Pulmonary artery endothelial cell (primary cell): ENCODE measurements around the gene EPB42. TPM values are rescaled to one million over a fixed set of nuclear protein-coding genes. Genes with fewer than 3 reads are reported as not detected.
"Not testable (repeated sequence)": the region's sequence is repeated elsewhere in the genome, so short reads cannot be mapped to it uniquely, and the experiment has no call there.

Experiments used
- DNase-seq: peaks from one replicate; pipeline ENCODE4 v3.0.0-alpha.2; 2011; ENCODE audit warnings: low read depth, low spot score
- total RNA-seq: library from RNA; depleted of rRNA; stranded (reverse); fragments of >200 nt; gene quantifications from 2 replicates; pipeline ENCODE4 v1.2.3, GENCODE V29; 2014

The EPB42 gene
- total RNA-seq, 1 donor from 2014 or later: not detected

DNA sequence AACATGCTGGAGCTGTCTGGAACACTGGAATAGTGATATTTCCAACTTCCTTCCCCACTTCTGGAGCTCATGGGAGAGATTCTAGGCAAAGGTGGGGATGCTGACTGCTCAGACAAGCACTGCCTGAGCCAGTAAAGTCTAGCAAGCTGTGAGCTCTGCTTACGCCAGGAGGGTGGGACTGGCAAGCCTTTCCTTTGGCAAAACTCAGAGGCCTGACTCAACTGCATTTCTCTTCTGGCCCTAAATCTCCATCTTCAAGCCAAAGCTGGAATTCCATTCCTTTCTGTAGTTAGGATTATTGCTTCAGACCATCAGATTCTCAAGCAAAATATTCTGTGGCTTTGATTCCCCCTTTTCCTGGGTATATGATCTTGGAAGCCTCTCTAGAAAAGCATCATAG lies 20.3 kb upstream of the EPB42 start:
- no peak for DNase-seq

DNA sequence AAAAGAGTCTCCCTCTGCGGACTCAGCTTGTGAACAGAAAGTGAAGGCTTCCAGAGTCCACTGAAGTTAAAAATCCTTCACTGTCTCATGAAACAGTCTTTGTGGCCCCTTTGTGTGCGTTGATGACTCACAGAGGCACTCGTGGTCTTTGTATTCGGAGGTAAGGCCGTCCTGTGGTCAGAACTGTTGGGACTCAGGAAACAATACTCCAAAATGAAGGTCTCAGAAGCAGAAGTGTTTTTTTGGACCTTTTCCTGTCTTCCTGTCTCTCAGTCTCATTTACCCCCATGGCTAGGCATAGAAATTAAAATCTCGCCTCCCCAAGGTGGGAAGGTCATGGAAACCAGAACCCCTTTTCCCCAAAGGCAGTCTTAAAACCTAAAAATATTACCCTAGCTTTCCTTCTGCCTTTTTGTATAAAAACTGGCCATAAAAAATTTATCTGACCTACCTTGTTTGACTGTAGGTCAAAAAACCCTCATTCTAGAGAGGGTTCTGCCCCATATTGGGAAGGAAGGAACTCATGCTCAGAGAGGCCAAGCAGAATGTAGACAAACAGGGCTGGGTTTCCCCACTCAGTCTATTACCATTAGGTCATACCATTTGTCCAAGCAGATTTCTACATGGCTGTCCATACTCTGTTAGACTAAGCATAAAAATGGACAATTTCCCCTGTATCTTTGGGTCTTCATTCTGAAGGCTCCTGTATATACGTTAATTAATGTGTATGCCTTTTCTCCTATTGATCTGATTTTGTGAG lies 19.1 kb upstream of the EPB42 start:
- DNase-seq: no peak

- no peak for DNase-seq
Measured at GRCh38 chr15:43238671-43239131, 17.9 kb upstream of the EPB42 start.

- DNase-seq: no peak
Measured at GRCh38 chr15:43237842-43238470, 17.1 kb upstream of the EPB42 start.

- no peak for DNase-seq
Measured at GRCh38 chr15:43235536-43235935, 14.7 kb upstream of the EPB42 start.

- no peak for DNase-seq
Measured at GRCh38 chr15:43232289-43232874, 11.6 kb upstream of the EPB42 start.

- no peak for DNase-seq
Measured at GRCh38 chr15:43230640-43231115, 9.9 kb upstream of the EPB42 start.

- DNase-seq: no peak
Measured at GRCh38 chr15:43229977-43230376, 9.2 kb upstream of the EPB42 start.

DNA sequence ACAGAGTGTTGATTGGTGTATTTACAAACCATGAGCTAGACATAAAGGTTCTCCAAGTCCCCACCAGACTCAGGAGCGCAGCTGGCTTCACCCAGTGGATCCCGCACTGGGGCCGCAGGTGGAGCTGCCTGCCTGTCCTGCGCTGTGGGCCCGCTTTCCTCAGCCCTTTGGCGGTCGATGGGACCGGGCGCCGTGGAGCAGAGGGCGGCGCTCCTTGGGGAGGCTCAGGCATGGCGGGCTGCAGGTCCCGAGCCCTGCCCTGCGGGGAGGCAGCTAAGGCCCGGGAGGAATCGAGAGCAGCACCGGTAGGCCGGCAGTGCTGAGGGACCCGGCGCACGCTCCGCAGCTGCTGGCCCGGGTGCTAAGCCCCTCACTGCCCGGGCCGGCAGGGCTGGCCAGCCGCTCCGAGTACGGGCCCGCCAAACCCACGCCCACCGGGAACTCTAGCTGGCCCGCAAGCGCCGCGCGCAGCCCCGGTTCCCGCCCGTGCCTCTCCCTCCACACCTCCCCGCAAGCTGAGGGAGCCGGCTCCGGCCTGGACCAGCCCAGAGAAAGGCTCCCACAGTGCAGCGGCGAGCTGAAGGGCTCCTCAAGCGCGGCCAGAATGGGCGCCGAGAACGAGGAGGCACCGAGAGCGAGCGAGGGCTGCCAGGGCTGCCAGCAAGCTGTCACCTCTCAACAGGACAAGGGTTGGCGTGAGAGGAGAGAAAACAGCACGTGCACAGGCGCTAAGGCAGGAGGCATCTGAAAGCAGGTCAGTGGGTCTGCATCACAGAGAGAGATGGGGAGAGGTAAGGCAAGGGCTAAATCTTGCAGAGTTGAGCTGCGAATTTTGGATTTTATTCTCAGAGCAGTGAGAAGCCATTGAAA lies 5.9 kb upstream of the EPB42 start:
- DNase-seq: no peak

- DNase-seq: not testable (repeated sequence)
Measured at GRCh38 chr15:43225950-43226255, 5.1 kb upstream of the EPB42 start.

DNA sequence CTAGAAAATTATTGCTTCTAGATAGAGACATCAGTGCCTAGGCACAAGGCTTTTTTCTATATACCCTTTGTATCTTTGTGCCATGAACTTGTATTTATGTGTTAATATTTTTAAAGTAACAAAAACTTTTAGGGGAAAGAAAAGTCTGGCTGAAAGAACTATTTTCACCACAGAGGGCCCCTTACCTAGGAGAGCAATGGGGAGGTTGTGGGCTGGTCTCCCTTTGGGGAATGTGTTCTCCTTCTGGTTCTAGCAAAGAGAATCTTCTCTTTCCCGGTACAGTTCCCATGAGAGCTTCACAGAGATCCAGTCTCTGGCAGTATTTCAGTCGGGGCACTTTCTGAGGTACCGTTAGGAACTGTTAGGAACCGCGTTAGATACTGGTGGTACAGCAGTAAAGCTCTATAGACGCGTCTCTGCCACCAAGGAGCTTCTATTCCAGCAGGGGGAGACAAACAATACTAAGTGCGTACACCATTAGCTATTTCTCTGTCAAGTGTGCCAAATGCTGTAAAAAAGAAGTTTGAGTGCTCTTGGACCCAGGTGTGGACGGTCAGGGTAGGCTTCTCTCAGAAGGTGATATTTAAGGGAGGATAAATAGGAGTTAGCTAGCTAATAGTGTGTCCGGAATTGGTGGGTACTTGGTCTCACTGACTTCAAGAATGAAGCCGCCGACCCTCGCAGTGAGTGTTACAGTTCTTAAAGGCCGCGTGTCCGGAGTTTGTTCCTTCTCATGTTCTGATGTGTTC lies 4.6 kb upstream of the EPB42 start:
- peak; percentile 15 for DNase-seq

- no peak for DNase-seq
Measured at GRCh38 chr15:43221422-43221821, 604 bp upstream of the EPB42 start.

DNA sequence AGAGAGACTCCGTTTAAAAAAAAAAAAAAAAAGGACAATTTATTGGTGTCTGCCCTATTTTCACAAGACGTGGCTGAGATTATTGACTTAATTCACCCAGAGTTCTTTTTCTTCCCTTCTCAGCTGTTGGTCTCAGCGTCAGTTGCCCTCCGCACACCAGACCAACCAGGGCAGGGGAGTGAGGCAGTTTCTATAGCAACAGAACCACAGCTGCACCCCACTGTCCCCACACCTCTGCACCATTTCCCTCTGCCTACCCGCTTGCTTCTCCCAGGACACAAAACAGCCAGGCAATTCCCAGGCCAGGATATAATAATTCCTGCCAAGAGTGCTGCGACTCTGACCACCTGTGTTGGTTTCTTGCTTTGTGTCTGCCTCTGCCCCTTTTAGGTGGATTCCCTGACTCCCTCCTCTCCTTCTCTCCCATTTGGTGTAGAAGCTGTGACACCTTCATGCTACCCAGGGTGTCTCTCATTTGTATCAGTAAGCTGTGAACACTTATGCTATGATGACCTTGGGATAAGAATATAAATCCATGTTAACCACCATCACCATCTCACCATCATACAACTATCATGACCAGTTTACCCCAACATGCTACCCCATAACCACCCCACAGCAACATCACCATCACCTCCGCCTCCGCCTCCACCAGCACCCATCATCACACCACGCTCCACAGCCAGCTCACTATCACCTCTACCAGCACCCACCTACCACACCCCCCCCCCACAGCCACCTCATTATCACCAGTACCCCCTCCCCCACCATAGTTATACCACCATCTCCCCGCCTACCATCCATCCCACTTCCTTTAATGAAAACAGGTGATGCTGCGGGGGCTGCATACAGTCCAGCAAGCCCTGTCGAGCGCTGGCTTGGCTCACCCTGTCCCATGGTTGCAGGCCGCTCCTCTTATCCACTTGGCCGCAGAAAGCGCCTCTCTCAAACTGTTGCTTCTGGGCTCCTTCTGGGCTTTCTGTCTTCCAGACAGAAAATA lies 589 bp downstream of the EPB42 start:
- no peak for DNase-seq

DNA sequence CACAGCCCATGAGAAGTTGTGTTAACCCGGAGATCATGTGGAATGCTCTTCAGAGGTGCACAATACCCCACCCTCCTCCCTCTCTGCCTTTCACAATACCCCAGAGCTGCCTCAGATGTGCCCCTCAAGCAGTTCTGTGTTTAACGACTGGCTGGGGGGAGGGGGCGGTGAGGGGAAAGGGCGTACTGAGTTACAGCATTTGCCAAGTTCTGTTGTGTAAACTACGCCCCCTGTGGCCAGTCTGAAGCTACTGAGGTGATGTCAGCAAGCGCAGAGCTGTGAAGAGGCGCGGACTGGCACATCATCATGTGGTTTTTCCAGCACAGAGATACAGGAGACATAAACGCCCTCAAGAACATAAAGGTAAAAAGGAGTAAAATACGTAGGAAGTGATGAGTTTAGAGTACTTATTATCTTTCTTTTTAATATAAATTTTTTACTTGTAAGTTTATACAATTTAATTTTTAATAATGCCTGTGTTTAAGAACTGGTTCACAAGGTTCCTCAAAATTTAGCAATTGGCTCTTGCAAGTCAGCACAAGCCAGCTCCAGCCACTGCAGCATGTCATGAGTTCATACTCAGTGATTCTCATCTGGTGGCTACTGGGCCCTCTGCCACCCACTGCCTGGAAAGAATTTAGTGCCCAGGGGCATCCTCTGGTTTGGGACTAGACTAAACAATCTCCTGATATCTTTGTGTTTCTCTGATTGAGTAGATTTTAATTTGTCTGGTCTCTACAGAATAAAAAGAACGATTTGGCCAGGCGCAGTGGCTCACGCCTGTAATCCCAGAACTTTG lies 1.7 kb downstream of the EPB42 start:
- DNase-seq: no peak

DNA sequence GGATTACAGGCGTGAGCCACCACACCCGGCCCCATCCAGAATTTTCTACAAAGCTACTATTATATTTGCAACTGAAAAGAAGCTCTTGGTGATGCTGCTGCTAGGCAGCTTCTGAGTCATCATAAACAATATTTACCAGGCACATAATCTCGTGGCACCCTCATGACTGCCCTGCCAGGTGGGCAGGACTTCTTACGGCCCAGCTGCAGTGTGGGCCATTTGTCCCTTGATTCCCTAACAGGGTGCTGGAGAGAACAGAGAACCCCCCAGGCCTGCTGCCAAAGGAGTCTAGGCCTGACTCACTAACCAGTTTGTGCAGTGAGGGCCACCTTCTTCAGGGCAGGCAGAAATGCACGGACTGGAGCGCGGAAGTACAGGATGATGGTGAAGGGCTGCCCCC lies 4.9 kb downstream of the EPB42 start:
- DNase-seq: no peak

- DNase-seq: no peak
Measured at GRCh38 chr15:43214592-43215295, 6.1 kb downstream of the EPB42 start.

- DNase-seq: no peak
Measured at GRCh38 chr15:43214169-43214568, 6.6 kb downstream of the EPB42 start.

DNA sequence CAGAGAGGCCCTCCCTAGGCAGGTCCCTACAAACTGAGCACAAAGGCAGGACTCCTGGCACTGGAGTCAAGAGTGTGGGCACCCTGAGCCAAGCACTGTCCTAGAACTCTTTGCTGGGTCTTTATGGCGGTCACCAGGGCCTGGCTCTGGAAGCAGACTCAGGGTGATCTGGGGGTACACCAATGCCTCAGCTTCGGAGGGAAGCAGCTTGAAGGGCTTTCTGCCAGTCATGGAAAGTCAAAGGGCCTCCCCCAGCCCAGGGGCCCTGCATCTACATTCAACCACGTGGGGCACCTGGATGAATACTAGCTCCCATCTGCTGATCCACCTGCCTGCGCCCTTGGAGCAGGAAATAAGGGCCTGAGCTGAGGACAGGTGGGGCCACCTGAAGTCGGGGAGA lies 7.4 kb downstream of the EPB42 start:
- no peak for DNase-seq
